Myocyte (in vitro differentiated cells): ENCODE measurements around the gene NAV3. TPM values are rescaled to one million over a fixed set of nuclear protein-coding genes. Genes with fewer than 3 reads are reported as not detected.

Experiments used
- DNase-seq: peaks from one replicate; pipeline ENCODE4 v3.0.0-alpha.2; 2012; ENCODE audit warnings: low read depth
- total RNA-seq: library from RNA; depleted of rRNA; stranded (reverse); fragments of >200 nt; gene quantifications from 2 replicates; pipeline ENCODE4 v1.2.3, GENCODE V29; 2014

The NAV3 gene
- total RNA-seq, 1 donor from 2014 or later, result 70.5 TPM

DNA sequence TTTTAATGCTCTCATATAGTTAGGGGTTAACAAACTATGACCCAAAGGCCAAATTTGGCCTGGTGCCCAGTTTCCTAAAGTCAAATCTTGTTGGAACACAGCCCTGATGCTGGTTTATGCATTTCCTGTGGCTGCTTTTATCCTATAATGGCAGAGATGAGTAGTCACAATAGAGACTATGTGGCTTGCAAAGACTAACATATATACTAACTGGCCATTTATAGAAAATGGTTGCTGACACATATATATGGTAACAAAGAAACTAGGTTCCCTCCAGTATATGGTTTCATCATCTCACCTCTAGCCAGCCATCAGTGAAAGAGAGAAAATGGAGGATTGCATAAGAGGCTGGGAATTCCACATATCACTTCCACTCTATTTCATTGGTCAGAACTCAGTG lies 10.8 kb downstream of the NAV3 start:
- no peak for DNase-seq

DNA sequence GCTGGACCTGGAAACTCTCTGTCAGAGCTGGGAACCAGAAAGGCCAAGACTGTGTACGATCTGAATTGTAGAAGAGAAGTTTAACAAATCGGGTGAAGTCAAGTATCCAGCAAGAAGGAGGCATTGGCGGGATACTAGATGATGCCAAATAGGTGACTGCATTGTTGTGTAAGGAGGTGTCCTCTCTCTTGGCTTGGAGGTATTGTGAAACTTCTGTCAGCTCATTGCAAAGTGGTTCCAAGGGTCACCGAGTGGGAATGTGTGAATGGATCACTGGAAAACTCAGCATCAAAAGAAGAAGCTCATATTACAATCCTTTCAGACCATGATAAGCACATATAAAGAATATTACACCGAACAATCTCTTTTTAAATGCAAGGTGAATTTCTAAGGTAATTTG lies 11.7 kb downstream of the NAV3 start:
- DNase-seq, result no peak

- no peak for DNase-seq
Observed at GRCh38 chr12:77845831-77846230, 15.1 kb downstream of the NAV3 start.

DNA sequence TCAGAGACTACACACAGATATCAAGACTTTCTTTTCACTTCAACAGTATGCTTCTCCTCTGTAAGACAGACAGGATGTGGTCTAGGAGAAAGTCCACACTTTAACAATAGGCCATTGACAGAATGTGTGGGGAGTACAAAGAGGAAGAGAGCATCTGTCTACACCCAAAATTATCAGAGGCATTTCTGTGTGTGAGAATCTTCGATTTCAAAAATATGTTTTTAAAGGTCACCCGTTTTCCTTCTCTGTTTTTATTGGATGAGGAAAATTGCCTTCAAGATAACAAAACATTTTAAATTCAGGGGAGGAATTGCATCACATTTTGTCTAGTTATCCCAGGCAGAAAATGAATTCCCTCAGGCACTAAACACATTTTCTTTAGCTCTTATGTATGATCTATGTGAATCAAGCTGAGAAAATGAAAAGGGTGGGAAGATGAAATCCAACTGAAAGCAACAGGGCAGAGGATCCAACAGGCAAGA lies 16.4 kb downstream of the NAV3 start:
- DNase-seq, result peak; percentile 31

GRCh38 chr12:77847680-77848431 lies 17.2 kb downstream of the NAV3 start:
- peak; percentile 72 for DNase-seq

DNA sequence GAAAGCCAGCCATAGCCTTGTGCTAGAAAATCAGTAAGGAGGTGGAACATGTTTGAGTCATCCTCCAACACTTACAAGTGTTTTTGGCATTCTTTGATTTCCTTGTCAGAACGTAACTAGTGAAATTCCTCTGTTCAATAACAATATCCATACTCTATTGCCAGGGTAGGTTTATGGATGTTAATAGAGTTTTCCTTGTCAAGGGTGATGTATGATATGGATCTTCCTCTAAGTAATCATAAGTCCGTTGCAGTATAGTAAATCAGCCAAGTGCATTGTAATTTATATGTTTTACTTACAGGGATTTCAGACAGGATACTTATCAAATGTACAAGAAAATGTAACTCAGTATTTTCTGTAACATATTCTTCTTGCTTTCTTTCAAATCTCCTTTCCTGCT lies 19.4 kb downstream of the NAV3 start:
- no peak for DNase-seq

- DNase-seq, result peak; percentile 57
Observed at GRCh38 chr12:77850698-77851097, 20.0 kb downstream of the NAV3 start.

GRCh38 chr12:77855548-77855947 lies 24.9 kb downstream of the NAV3 start:
- DNase-seq, result peak; percentile 77

- DNase-seq, result no peak
Observed at GRCh38 chr12:77861317-77861716, 30.6 kb downstream of the NAV3 start.

- DNase-seq, result no peak
Observed at GRCh38 chr12:77865178-77865577, 34.5 kb downstream of the NAV3 start.

DNA sequence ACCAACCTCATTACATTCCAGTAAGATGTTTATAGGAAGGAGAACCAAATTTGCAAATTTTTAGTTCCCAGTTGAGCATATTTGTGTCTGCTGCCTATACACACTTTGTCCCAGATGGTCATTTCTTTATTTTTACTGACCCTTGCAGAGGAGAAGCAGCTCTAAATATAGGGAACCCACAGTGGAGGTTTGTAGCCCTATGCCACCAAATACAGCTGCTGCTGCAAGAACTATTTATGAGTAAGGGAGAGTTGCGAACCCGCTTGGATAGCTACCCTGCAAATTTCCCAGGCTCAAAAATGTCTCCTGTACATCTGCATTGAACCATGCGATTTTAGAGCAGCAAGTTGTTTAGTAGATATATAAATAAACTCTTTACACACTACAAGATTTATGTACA lies 48.2 kb downstream of the NAV3 start:
- peak; percentile 69 for DNase-seq

DNA sequence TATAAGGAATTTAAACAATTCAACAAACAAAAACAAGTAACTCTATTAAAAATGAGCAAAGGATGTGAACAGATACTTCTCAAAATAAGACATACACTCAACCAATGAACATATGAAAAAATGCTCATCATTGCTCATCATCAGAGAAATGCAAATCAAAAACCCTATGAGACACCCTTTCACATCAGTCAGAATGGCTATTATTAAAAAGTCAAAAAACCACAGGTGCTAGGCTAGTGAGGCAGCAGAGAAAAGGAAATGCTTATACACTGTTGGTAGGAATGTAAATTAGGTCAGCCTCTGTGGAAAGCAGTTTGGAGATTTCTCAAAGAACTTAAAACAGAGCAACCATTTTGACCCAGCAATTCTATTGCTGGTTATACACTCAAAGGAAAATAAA lies 52.0 kb downstream of the NAV3 start:
- DNase-seq, result no peak

GRCh38 chr12:77888611-77889010 lies 57.9 kb downstream of the NAV3 start:
- no peak for DNase-seq

- DNase-seq, result no peak
Observed at GRCh38 chr12:77891518-77892147, 60.9 kb downstream of the NAV3 start.

DNA sequence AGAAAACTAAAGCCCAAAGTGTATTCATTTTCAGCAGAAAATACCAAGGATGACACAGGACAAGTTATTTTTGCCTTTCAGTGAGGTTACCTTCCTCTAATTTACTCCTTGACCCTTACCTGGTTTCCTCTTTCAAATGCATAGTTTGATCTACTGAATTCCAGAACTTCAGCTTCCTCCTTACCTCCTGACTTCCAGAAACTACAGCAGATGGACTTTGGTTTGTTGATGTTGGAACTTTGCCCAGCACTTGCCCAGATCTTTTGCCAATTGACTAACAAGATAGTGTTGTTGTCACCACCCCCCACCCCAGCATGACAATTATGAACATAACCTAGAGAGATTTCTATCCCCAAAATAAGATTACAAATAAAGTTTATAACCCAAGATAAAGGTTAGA lies 63.2 kb downstream of the NAV3 start:
- peak; percentile 78 for DNase-seq

GRCh38 chr12:77894556-77894955 lies 63.9 kb downstream of the NAV3 start:
- DNase-seq, result no peak

DNA sequence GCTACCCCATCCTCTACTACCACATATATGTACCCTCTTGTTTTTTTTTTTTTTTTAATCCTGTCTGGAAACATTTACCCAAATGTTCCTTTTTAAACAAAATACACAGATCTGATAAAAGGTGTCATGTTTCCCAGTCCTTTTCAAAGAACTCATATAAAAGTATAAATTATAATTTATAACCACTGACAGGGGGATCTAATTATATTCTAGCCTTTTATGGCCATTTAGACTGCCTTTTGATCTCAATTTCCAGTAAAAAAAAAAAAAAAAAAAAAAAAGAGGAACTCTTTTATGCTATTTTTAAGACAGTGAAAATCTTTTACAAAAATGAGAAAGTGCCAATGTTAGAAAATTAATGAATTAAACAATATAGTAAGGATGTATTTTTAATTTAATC lies 65.0 kb downstream of the NAV3 start:
- DNase-seq, result no peak

- DNase-seq, result no peak
Observed at GRCh38 chr12:77907936-77908335, 77.2 kb downstream of the NAV3 start.

DNA sequence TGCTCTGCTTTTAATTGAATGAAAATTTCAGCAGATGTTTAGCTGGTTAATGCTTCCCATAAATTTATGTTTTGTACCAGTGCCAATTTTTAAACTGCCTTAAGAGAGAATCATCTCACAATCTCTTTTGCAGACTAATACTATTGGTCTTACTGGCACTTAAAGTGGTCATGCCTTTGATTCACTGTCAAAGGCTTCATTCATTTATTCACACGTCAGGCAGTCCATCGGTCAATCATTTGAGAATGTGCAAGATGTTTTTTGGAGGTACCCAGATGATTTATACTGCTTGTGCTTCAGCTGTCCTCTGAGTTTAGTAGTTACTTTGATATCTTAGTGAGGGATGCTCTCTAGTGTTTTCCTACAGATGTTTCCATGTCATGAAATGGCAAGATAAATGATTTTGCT lies 83.4 kb downstream of the NAV3 start:
- peak; percentile 35 for DNase-seq

DNA sequence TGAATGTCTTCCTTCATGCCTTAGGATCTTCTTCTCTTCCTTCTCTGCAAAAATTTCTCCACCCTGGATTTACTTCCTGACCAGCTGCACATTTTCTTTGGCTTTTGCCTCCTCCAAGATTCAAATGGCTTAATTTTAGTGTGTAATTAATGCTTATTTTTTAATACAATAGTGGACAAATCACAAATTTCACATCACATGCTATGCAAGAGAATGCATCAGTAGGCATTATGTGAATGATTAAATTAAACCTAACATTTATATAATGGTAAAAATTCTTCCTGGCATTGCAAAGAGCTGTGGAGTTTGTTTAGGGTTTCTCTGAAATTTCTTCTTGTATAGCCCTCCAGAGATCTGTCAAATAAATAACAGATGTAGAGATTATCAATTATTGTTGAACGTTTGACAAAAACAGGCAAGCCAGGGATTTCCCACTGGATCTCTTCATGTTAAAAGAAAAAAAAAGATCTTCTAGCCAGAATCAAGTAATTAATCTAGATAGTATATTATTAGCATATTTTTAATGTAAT lies 84.4 kb downstream of the NAV3 start:
- DNase-seq, result no peak

DNA sequence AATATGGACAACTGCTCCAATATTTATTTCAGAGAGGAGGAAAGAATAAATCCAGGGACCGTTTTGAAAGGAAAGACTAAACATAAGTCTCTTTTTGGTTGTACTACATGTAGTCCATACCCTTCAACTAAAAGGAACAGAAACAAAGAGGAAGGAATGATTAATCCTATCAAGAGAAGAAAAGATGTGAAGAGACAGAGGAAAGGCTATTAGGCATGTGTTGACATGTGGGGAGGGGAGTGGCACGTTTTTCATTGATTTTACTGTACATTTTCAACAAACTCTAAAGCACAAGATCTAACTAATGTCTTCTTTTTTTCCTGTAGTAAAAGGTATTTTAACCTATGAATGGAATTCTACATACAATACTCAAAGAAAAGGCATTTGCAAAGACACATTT lies 85.6 kb downstream of the NAV3 start:
- DNase-seq, result no peak

DNA sequence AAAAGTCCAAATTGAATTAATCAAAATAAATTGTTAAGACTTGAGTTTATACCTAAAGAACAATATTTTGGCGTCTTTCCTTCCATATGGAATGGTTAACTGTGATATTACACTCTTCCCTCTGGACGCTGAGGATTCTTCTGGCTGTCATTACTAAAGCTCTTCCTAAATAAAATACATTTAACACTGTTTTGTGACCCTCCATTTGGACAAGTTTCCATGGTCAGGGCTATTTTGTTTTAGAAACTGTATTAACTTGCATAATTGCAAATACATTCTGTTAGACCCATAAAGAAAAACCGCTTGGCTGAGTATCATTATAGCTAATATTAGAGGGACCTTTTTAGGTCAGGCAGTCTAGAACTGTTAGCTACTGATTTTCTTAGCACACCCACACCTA lies 87.4 kb downstream of the NAV3 start:
- no peak for DNase-seq

GRCh38 chr12:77919450-77919849 lies 88.8 kb downstream of the NAV3 start:
- DNase-seq, result no peak
